HPDE6-E6E7 (cell line): ENCODE measurements around the gene OR13J1.
A peak's percentile ranks its signal among the peaks of the same experiment; 100 is the strongest.

Source experiments
- DNase-seq: peaks from one replicate; pipeline ENCODE4 v3.0.0; 2011; ENCODE audit warnings: missing footprints; ENCODE audit errors: extremely low spot score

OR13J1 gene

DNA sequence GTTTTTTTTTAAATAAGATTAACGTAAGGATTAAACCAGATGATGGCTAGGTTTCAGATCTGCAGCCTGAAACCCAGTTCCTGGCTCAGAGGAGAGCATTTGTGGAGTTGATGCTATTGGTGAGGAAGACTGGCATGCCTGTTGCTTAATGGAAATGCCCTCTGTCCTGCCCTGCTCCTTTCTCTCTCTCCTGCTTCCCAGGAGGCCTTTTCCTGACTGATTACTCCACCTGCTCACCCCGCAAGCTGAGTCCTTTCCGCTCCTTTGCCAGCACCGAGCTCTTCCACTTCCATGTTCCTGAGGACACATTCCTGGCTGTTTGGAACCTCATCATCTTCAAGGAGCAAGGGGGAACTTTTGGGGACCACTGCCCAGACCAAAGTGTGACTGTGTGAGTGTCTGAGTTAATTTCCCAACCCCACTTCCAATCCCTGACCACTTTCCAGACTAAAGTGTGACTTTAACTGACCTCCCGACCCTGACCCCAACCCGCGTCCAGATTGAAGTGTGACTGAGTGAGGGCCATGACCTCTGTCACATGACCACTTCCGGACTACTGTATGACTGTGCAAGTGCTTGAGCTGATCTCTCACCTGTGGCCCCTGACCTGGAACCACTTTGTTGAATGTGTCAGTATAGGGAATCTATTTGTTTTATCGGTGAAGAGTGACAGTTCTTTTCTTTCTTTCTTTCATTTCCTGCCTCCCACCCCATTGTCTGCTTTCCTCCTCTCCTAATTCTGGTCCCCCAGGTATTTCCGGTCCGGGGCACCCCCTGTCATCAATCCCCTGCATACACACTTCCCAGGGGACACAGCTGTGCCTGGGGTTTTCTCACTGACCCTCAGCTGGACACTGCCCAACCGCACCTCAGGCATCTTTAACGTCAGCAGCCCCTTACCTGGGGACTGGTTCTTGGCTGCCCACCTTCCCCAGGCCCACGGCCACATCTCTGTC is 35.7 kb downstream of the OR13J1 start:
- no peak for DNase-seq

GRCh38 chr9:35832814-35833213 is 37.4 kb downstream of the OR13J1 start:
- no peak for DNase-seq

DNA sequence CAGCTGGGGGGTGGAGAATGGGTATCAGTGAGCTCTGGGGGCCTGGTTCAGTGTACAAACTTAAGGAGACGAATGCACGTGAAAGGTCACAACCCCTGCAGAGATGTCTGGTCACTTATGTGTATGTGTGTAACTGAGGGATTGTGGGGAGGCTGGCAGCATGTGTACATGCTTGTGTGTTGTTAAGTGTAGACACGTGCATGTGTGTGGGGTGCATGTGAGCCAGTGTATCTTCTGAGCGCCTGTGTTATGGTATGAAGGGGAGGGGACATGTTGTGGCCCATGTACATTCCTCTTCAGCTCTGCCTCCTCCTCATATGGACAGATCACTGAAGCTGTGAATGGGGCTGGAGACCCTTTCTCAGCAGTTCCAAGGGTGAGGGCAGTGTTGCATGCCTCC is 39.2 kb downstream of the OR13J1 start:
- DNase-seq = no peak

DNA sequence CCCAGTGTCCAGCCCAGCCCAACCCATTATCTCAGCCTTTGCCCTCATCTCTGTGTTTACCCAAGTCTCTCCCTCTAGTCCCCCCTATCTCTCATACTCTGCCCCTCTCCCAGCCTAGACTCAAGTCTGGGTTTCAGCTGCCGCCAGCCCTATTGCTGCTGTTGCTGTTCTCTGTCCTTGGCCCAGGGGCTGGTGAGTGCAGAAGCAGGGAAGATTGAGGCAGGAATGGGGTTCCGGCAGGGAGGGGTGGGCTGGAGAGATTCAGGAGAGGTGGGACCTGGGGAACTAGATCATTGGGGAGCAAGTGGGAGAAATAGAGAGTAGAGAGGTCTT is 40.5 kb downstream of the OR13J1 start:
- no peak for DNase-seq

- peak; percentile 91 for DNase-seq
Measured at GRCh38 chr9:35829084-35829763, 41.0 kb downstream of the OR13J1 start, which contains the start of gene TMEM8B. TSS of gene TMEM8B (plus strand) at chr9:35829228. CDS start at chr9:35829448, 220 bp downstream.

GRCh38 chr9:35828716-35829083 is 41.5 kb downstream of the OR13J1 start, which contains the start of gene FAM221B:
TSS of gene FAM221B (minus strand) at chr9:35828732. CDS start at chr9:35826161, 2,571 bp downstream.
- no peak for DNase-seq

DNA sequence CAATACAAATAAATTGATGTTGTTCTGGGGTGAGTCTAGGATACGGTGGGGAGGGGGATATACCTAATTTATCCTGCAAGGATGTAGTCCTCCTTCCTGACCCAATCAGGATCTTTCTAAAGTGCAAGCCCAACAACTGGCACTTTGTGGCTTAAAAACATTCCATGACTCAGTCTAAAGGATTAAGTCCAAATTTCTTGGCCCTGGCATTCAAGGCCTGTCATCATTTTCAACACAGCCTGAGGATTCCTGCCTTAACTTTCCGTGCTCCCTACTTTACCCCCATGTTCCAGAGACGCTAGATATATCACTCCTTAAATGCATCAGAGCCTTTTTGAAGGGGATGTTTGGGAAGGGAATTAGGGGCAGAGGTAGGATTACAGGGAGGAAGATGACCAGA is 42.7 kb downstream of the OR13J1 start:
- DNase-seq = no peak

DNA sequence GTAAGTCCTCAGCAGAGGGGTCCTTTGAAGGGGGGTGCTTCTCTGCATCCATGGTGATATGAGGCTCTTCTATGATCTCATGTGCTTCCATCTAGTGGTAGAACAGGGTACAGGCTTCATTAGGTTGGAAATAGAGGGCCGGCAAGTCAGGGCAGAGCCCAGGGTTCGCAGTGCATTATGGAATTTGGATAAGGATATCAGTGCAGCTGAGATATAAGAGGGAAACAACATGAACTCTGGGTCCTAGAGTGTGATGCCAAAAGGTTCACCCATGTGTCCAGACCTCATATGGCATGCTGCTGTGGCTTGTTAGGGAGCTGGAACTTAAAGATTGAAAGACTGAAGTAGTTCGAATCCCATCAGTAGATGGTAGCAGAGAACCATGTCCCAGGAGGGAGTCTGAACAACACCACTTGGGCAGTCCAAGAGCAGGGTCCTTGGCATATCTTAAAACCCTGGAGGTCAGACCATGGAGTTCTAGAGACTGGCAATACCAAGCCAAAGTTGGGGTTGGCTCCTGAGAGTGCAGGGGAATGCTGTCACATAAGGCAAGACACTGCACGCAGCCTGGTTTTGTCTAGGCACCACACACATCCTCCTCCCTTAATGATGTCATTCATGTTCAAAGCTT is 44.0 kb downstream of the OR13J1 start:
- peak; percentile 51 for DNase-seq

- DNase-seq = no peak
Measured at GRCh38 chr9:35822926-35823325, 47.3 kb downstream of the OR13J1 start.

DNA sequence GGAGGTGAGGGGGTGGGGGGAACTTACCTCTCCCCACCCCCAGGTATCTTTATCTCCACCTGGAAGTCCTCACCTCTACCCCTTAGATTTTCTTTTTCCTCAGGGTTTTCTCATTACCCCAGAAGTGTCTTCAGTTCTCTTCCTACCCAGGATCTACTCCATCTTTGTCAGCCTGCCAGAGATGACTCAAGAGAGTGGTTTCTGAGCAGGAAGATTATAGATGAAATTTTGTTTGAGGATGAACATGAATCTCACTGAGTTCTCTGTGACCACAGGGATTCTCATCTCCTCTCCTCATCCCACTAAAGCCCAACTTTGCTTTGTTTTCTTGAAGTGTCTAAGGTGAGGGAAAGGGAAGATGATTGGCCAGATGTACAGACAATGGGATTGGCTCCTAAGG is 50.1 kb downstream of the OR13J1 start:
- no peak for DNase-seq
